HCT116 (cell line): ENCODE measurements around the gene CELA3A. TPM values are rescaled to one million over a fixed set of nuclear protein-coding genes. Genes with fewer than 3 reads are reported as not detected.
A peak's percentile ranks its signal among the peaks of the same experiment; 100 is the strongest.

Experiments
- ATAC-seq: fragments of 200-7000 bp; cut with Tn5 transposase; 2 replicates; pipeline ENCODE4 v1.9.1; 2020; ENCODE audit warnings: mild to moderate bottlenecking, moderate library complexity
- BruUV-seq: library from RNA; stranded (reverse); fragments of 400-500 nt; replicated peaks from 2 replicates; lab custom pipeline; 2021; lab: Mats Ljungman, UMichigan
- CTCF ChIA-PET: fragments of 300-600 bp; sonication (Branson Sonifier 250); formaldehyde crosslinking; loops from one replicate; lab custom pipeline; 2021; ENCODE audit warnings: antibody characterized with exemption; lab: Charles Lee
- POLR2A ChIA-PET: fragments of 300-600, 350-600 bp; sonication (Branson Sonifier 250); formaldehyde crosslinking; loops from one replicate; lab custom pipeline; 2021; ENCODE audit warnings: antibody characterized with exemption; lab: Charles Lee
- RAD21 ChIA-PET, 2 experiments: fragments of 300-600 bp; sonication (Branson Sonifier 250); formaldehyde crosslinking; loops; one replicate each; lab custom pipeline; 2023; ENCODE audit warnings: low total read pairs in 2 of 2; ENCODE audit not compliant: uncharacterized antibody in 2 of 2, unreplicated experiment in 2 of 2, low non-redundant PET in 1 of 2; lab: Charles Lee
- DNase-seq: peaks from one replicate; pipeline ENCODE4 v3.0.0-alpha.2; 2010; ENCODE audit warnings: low read depth, low spot score
- H2AFZ ChIP-seq: fragments of 200-600 bp; shearing (Covaris generic), sonication (generic); 2 replicates; pipeline ENCODE4 v1.6.1; 2017; ENCODE audit warnings: low read depth, mixed run types, mixed read lengths, antibody characterized with exemption, low read length; ENCODE audit not compliant: poor library complexity, severe bottlenecking
- H3K27ac ChIP-seq: 2 replicates; pipeline ENCODE4 v1.5.1; 2012; ENCODE audit warnings: low read depth, low read length
- H3K27me3 ChIP-seq: fragments of 200-600 bp; sonication (generic); 2 replicates; pipeline ENCODE4 v1.6.1; 2016; ENCODE audit warnings: mixed run types, low read length, mixed read lengths; ENCODE audit not compliant: insufficient read depth
- H3K36me3 ChIP-seq, 2 experiments: fragments of 200-500 bp in 1 of 2; fragments of 200-600 bp in 1 of 2; sonication (Bioruptor generic) in 1 of 2; sonication (generic) in 1 of 2; 2 replicates each; pipeline versions ENCODE4 v1.5.1 to v1.6.1; 2014 to 2016; ENCODE audit warnings: low read length in 2 of 2, inconsistent platforms in 1 of 2, mixed read lengths in 1 of 2, mixed run types in 1 of 2; ENCODE audit not compliant: insufficient read depth in 2 of 2, control insufficient read depth in 1 of 2
- H3K4me1 ChIP-seq, 2 experiments: fragments of 200-600 bp in 1 of 2; sonication (generic) in 1 of 2; 2 replicates each; pipeline versions ENCODE4 v1.5.1 to v1.6.1; 2012 to 2017; ENCODE audit warnings: low read length in 2 of 2, inconsistent platforms in 1 of 2, mild to moderate bottlenecking in 1 of 2, mixed read lengths in 1 of 2, mixed run types in 1 of 2, moderate library complexity in 1 of 2; ENCODE audit not compliant: insufficient read depth in 2 of 2, control insufficient read depth in 1 of 2
- H3K4me2 ChIP-seq: fragments of 200-600 bp; sonication (generic); 2 replicates; pipeline ENCODE4 v1.6.1; 2017; ENCODE audit warnings: mixed run types, low read length, mixed read lengths
- H3K4me3 ChIP-seq, 2 experiments: fragments of 200-600 bp in 1 of 2; sonication (generic) in 1 of 2; replicated peaks in 1 of 2; 2 replicates each; pipeline ENCODE4 v1.5.1; 2011 to 2016; ENCODE audit warnings: low read length in 2 of 2, control low read depth in 1 of 2, low read depth in 1 of 2, mild to moderate bottlenecking in 1 of 2, mixed read lengths in 1 of 2, mixed run types in 1 of 2
- H3K79me2 ChIP-seq: fragments of 200-600 bp; sonication (generic); 2 replicates; pipeline ENCODE4 v1.6.1; 2017; ENCODE audit warnings: mild to moderate bottlenecking, mixed run types, low read length, moderate library complexity, mixed read lengths; ENCODE audit not compliant: insufficient read depth
- H3K9ac ChIP-seq: fragments of 200-600 bp; sonication (generic); 2 replicates; pipeline ENCODE4 v1.6.1; 2016; ENCODE audit warnings: low read length, mixed read lengths
- H3K9me2 ChIP-seq: fragments of 200-600 bp; sonication (generic), shearing (Covaris generic); 2 replicates; pipeline ENCODE4 v1.6.1; 2017; ENCODE audit warnings: mixed run types, mild to moderate bottlenecking, moderate library complexity; ENCODE audit not compliant: insufficient read depth
- H3K9me3 ChIP-seq, 2 experiments: fragments of 200-500 bp in 1 of 2; fragments of 200-600 bp in 1 of 2; sonication (Bioruptor generic) in 1 of 2; sonication (generic) in 1 of 2; 2 replicates each; pipeline ENCODE4 v1.6.1; 2014 to 2017; ENCODE audit warnings: low read length in 2 of 2, mixed read lengths in 2 of 2, inconsistent platforms in 1 of 2, low read depth in 1 of 2, mild to moderate bottlenecking in 1 of 2, mixed run types in 1 of 2, moderate library complexity in 1 of 2; ENCODE audit not compliant: control insufficient read depth in 1 of 2, insufficient read depth in 1 of 2
- H4K20me1 ChIP-seq: fragments of 200-600 bp; sonication (generic), shearing (Covaris generic); 2 replicates; pipeline ENCODE4 v1.6.1; 2017; ENCODE audit warnings: mixed run types, mild to moderate bottlenecking, moderate library complexity; ENCODE audit not compliant: insufficient read depth
- CBX3 ChIP-seq: IDR thresholded peaks from 2 replicates; pipeline ENCODE4 v1.6.1; 2012; ENCODE audit warnings: low read depth
- CEBPB ChIP-seq: IDR thresholded peaks from 2 replicates; pipeline ENCODE4 v1.6.1; 2012; ENCODE audit warnings: low read depth
- EGR1 ChIP-seq: IDR thresholded peaks from 2 replicates; pipeline ENCODE4 v1.6.1; 2012; ENCODE audit warnings: low read depth
- ELF1 ChIP-seq: IDR thresholded peaks from 2 replicates; pipeline ENCODE4 v1.6.1; 2012; ENCODE audit warnings: low read depth, borderline replicate concordance
- EZH2 ChIP-seq: fragments of 200-600 bp; sonication (generic); IDR thresholded peaks from 2 replicates; pipeline ENCODE4 v1.6.1; 2017; ENCODE audit warnings: antibody characterized with exemption, mixed run types
- EZH2phosphoT487 ChIP-seq: fragments of 200-600 bp; IDR thresholded peaks from 2 replicates; pipeline ENCODE4 v1.6.1; 2018; ENCODE audit warnings: antibody characterized with exemption, borderline replicate concordance
- FOSL1 ChIP-seq: IDR thresholded peaks from 2 replicates; pipeline ENCODE4 v1.6.1; 2012; ENCODE audit warnings: low read depth
- JUND ChIP-seq: IDR thresholded peaks from 2 replicates; pipeline ENCODE4 v1.6.1; 2012
- MAX ChIP-seq: IDR thresholded peaks from 2 replicates; pipeline ENCODE4 v1.6.1; 2012
- POLR2A ChIP-seq: IDR thresholded peaks from 2 replicates; pipeline ENCODE4 v1.7.0; 2011; ENCODE audit warnings: borderline replicate concordance; ENCODE audit not compliant: insufficient read depth, insufficient read length; ENCODE audit errors: extremely low read depth
- POLR2AphosphoS5 ChIP-seq: IDR thresholded peaks from 2 replicates; pipeline ENCODE4 v1.6.1; 2011; ENCODE audit warnings: mild to moderate bottlenecking, low read depth, low read length, moderate library complexity
- SIN3A ChIP-seq: IDR thresholded peaks from 2 replicates; pipeline ENCODE4 v1.6.1; 2012; ENCODE audit warnings: low read depth
- SP1 ChIP-seq: IDR thresholded peaks from 2 replicates; pipeline ENCODE4 v1.6.1; 2012; ENCODE audit warnings: low read depth
- SRF ChIP-seq: IDR thresholded peaks from 2 replicates; pipeline ENCODE4 v1.6.1; 2012; ENCODE audit warnings: low read depth
- TCF7L2 ChIP-seq: IDR thresholded peaks from 2 replicates; pipeline ENCODE4 v1.7.0; 2011; ENCODE audit warnings: borderline replicate concordance, inconsistent platforms; ENCODE audit not compliant: insufficient read depth, insufficient read length; ENCODE audit errors: extremely low read depth
- YY1 ChIP-seq: IDR thresholded peaks from 2 replicates; pipeline ENCODE4 v1.6.1; 2011; ENCODE audit warnings: low read length, low read depth, moderate library complexity, mild to moderate bottlenecking; ENCODE audit not compliant: insufficient replicate concordance; ENCODE audit errors: extremely low read depth
- ZFX ChIP-seq: fragments of 450-650 bp; IDR thresholded peaks from 2 replicates; pipeline ENCODE4 v1.6.1; 2017
- ZNF274 ChIP-seq: fragments of 200-500 bp; sonication (Bioruptor generic); IDR thresholded peaks from 2 replicates; pipeline ENCODE4 v1.6.1; 2014; ENCODE audit warnings: mild to moderate bottlenecking, low read depth, low read length, inconsistent platforms
- intact Hi-C: fragments of 100-400 bp; cut with micrococcal nuclease; formaldehyde crosslinking; loops from 2 replicates; pipeline ENCODE4 v1.10.0; 2022
- total RNA-seq: library from RNA; stranded (reverse); gene quantifications from one replicate; pipeline ENCODE4 v1.2.1, GENCODE V29; 2021; ENCODE audit not compliant: unreplicated experiment
- TF ChIP-seq, protein P1 (sequence below), 3 experiments: fragments of 200-600 bp in 1 of 3; sonication (generic) in 1 of 3; IDR thresholded peaks in 2 of 3; conservative IDR thresholded peaks in 1 of 3; 2 replicates each; pipeline ENCODE4 v1.5.1; 2012 to 2017; ENCODE audit warnings: low read depth in 2 of 3, low read length in 2 of 3, antibody characterized with exemption in 1 of 3, borderline replicate concordance in 1 of 3, control low read depth in 1 of 3, mild to moderate bottlenecking in 1 of 3, mixed read lengths in 1 of 3, mixed run types in 1 of 3, moderate library complexity in 1 of 3; ENCODE audit not compliant: insufficient read depth in 1 of 3
- TF ChIP-seq, protein P2 (sequence below): IDR thresholded peaks from 2 replicates; pipeline ENCODE4 v1.6.1; 2012
- TF ChIP-seq, protein P3 (sequence below): IDR thresholded peaks from 2 replicates; pipeline ENCODE4 v1.6.1; 2011; ENCODE audit warnings: mild to moderate bottlenecking, low read length, moderate library complexity; ENCODE audit not compliant: insufficient replicate concordance; ENCODE audit errors: extremely low read depth

Gene CELA3A
- total RNA-seq, 1 experiment from 2014 or later = 9.0 TPM

GRCh38 chr1:22025368-22026155, 24.1 kb downstream of the CELA3A start:
- RAD21 ChIA-PET = interaction anchor here in 1 of 2 experiments (0.6 to 1.7 kb wide), 2 partner anchors 27 to 45 kb away, joined by 7 read pairs; partner anchors contain the start of gene CDC42
- Histone ChIP-seq H3K9ac (peak overlapping the region; percentile 97), H3K27me3 (no peaks in the 10 kb centered on the region), H2AFZ (peak overlapping the region; percentile 87), H3K36me3 (no peaks in the 10 kb centered on the region), H3K9me2 (no peaks in the 10 kb centered on the region), H3K4me2 (peak overlapping the region; percentile 86), H3K4me1 (peaks cover 18 to 34% of the 10 kb centered on the region in 2 experiments), H3K27ac (peak overlapping the region; percentile 99), H3K4me3 (peak overlapping the region; percentile 72 to 87), H3K79me2 (peaks cover 8% of the 10 kb centered on the region; the same call in 1 of the 2 replicates), H3K9me3 (no peaks in the 10 kb centered on the region), H4K20me1 (no peaks in the 10 kb centered on the region)
- POLR2A ChIA-PET = interaction anchor here (1.4 to 2.4 kb wide), 4 partner anchors 13 to 27 kb away, joined by 3 to 18 read pairs (median 8); partner anchors contain the start of gene CDC42
- BruUV-seq = TSS peak; percentile 82
- CTCF ChIA-PET = interaction anchor here (0.9 to 1.1 kb wide), 3 partner anchors 15 to 755 kb away, joined by 3 to 5 read pairs (median 3); no protein-coding TSS in a partner anchor
- intact Hi-C loops = loop anchor here (1.0 kb wide), 1 partner anchor 27 kb away; the partner anchor contains the start of gene CDC42
- DNase-seq (peak; percentile 82), ATAC-seq (peak; percentile 84)
- TF ChIP-seq, protein P1, sequence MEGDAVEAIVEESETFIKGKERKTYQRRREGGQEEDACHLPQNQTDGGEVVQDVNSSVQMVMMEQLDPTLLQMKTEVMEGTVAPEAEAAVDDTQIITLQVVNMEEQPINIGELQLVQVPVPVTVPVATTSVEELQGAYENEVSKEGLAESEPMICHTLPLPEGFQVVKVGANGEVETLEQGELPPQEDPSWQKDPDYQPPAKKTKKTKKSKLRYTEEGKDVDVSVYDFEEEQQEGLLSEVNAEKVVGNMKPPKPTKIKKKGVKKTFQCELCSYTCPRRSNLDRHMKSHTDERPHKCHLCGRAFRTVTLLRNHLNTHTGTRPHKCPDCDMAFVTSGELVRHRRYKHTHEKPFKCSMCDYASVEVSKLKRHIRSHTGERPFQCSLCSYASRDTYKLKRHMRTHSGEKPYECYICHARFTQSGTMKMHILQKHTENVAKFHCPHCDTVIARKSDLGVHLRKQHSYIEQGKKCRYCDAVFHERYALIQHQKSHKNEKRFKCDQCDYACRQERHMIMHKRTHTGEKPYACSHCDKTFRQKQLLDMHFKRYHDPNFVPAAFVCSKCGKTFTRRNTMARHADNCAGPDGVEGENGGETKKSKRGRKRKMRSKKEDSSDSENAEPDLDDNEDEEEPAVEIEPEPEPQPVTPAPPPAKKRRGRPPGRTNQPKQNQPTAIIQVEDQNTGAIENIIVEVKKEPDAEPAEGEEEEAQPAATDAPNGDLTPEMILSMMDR (IDR thresholded peaks at IDR 0.05 in 2 of 3, conservative IDR thresholded peaks at IDR 0.05 in 1 of 3; ENCODE audit: borderline replicate concordance in 1 of 3, insufficient read depth in 1 of 3, low read depth in 2 of 3, low read length in 2 of 3) = no peak
- no peak; the same call in 1 of the 2 replicates for TF ChIP-seq ELF1
- peak; percentile 73 for TF ChIP-seq FOSL1
- peak; percentile 84 for TF ChIP-seq ZFX
- TF ChIP-seq EZH2phosphoT487 = no peak
- TF ChIP-seq MAX = peak; percentile 62; the same call in 1 of the 2 replicates
- TF ChIP-seq ZNF274 = no peak
- peak; percentile 86 for TF ChIP-seq SP1
- peak; percentile 73 for TF ChIP-seq JUND
- no peak for TF ChIP-seq CEBPB
- TF ChIP-seq EZH2 = no peak
- TF ChIP-seq, protein P2, sequence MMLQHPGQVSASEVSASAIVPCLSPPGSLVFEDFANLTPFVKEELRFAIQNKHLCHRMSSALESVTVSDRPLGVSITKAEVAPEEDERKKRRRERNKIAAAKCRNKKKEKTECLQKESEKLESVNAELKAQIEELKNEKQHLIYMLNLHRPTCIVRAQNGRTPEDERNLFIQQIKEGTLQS = no peak
- TF ChIP-seq SIN3A = peak; percentile 65
- TF ChIP-seq YY1 = peak; percentile 77
- no peak for TF ChIP-seq EGR1
- TF ChIP-seq TCF7L2 = peak; percentile 89
- no peak; the same call in 1 of the 2 replicates for TF ChIP-seq CBX3
- no peak for TF ChIP-seq SRF
- peak; percentile 88 for TF ChIP-seq POLR2AphosphoS5
- peak; percentile 83 for TF ChIP-seq POLR2A
- TF ChIP-seq, protein P3, sequence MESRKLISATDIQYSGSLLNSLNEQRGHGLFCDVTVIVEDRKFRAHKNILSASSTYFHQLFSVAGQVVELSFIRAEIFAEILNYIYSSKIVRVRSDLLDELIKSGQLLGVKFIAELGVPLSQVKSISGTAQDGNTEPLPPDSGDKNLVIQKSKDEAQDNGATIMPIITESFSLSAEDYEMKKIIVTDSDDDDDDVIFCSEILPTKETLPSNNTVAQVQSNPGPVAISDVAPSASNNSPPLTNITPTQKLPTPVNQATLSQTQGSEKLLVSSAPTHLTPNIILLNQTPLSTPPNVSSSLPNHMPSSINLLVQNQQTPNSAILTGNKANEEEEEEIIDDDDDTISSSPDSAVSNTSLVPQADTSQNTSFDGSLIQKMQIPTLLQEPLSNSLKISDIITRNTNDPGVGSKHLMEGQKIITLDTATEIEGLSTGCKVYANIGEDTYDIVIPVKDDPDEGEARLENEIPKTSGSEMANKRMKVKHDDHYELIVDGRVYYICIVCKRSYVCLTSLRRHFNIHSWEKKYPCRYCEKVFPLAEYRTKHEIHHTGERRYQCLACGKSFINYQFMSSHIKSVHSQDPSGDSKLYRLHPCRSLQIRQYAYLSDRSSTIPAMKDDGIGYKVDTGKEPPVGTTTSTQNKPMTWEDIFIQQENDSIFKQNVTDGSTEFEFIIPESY = peak; percentile 62
